ENCODE results near the gene FOXN3. TPM values are rescaled to one million over a fixed set of nuclear protein-coding genes. Genes with fewer than 3 reads are reported as not detected.

The FOXN3 gene
- total RNA-seq, 2 experiments from 2014 or later = 124 to 127 TPM

- peaks cover 75% of the 10 kb centered on the region for H3K4me1 Mint-ChIP-seq (ENCODE audit: low read depth)
Observed at GRCh38 chr14:89401241-89401640, 15.8 kb downstream of the FOXN3 start.

GRCh38 chr14:89400529-89400928 lies 16.5 kb downstream of the FOXN3 start:
- Mint-ChIP-seq H3K4me1 (ENCODE audit: low read depth) (peaks cover 79% of the 10 kb centered on the region), H3K4me3 (peak overlapping the region; percentile 12), H3K27me3 (no peaks in the 10 kb centered on the region), H3K9me3 (no peaks in the 10 kb centered on the region), H3K36me3 (ENCODE audit: low read depth) (peaks cover 53% of the 10 kb centered on the region), H3K27ac (peak overlapping the region; percentile 4)
- TF ChIP-seq CTCF (IDR thresholded peaks at IDR 0.05) = no peak
- intact Hi-C loops (cut with DNase I, micrococcal nuclease) = no loop called here
- POLR2A ChIA-PET = no interaction called here
- Histone ChIP-seq H3K4me3 (ENCODE audit: low read length) (no peak overlapping the region), H3K36me3 (ENCODE audit: insufficient read depth, low read length) (peaks cover 4% of the 10 kb centered on the region), H3K9me3 (ENCODE audit: control insufficient read depth in 1 of 2, insufficient read depth in 1 of 2, low read length in 2 of 2) (no peaks in the 10 kb centered on the region), H3K4me1 (ENCODE audit: insufficient read depth, low read length) (peaks cover 19% of the 10 kb centered on the region), H3K27ac (ENCODE audit: low read depth in 1 of 2, low read length in 2 of 2) (no peak overlapping the region), H3K27me3 (ENCODE audit: control insufficient read depth in 1 of 2, insufficient read depth in 2 of 2, low read length in 2 of 2) (no peaks in the 10 kb centered on the region)
- DNase-seq = no peak
- CTCF ChIA-PET = no interaction called here
- ATAC-seq (ENCODE audit: poor library complexity) = no peak

More at GRCh38 chr14:89401241-89401640, 15.8 kb downstream of the FOXN3 start:
- intact Hi-C loops (cut with DNase I, micrococcal nuclease) = no loop called here
- Histone ChIP-seq H3K36me3 (ENCODE audit: insufficient read depth, low read length) (peaks cover 4% of the 10 kb centered on the region), H3K27ac (ENCODE audit: low read depth in 1 of 2, low read length in 2 of 2) (no peak overlapping the region), H3K27me3 (ENCODE audit: control insufficient read depth in 1 of 2, insufficient read depth in 2 of 2, low read length in 2 of 2) (no peaks in the 10 kb centered on the region), H3K4me3 (ENCODE audit: low read length) (no peak overlapping the region), H3K9me3 (ENCODE audit: control insufficient read depth in 1 of 2, insufficient read depth in 1 of 2, low read length in 2 of 2) (no peaks in the 10 kb centered on the region), H3K4me1 (ENCODE audit: insufficient read depth, low read length) (peaks cover 17% of the 10 kb centered on the region)
- ATAC-seq (ENCODE audit: poor library complexity) (no peak), DNase-seq (no peak)
- Mint-ChIP-seq H3K27me3 (no peaks in the 10 kb centered on the region), H3K27ac (no peak overlapping the region), H3K4me3 (no peak overlapping the region), H3K9me3 (no peaks in the 10 kb centered on the region), H3K36me3 (ENCODE audit: low read depth) (peaks cover 52% of the 10 kb centered on the region)
- ChIA-PET POLR2A (no interaction called here), CTCF (no interaction called here)
- TF ChIP-seq CTCF (IDR thresholded peaks at IDR 0.05) = no peak

- no peak overlapping the region for H3K4me3 ChIP-seq (ENCODE audit: low read length)
- H3K9me3 Mint-ChIP-seq = no peaks in the 10 kb centered on the region
- CTCF ChIA-PET = interaction anchor here (0.5 kb wide), 1 partner anchor 45 kb away, joined by 3 read pairs; no protein-coding TSS in a partner anchor
- intact Hi-C loops (cut with DNase I, micrococcal nuclease) = no loop called here
- no peak overlapping the region for H3K4me3 Mint-ChIP-seq
- peaks cover under 1% of the 10 kb centered on the region for H3K36me3 ChIP-seq (ENCODE audit: insufficient read depth, low read length)
- peaks cover 83% of the 10 kb centered on the region for H3K4me1 Mint-ChIP-seq (ENCODE audit: low read depth)
- H3K9me3 ChIP-seq (ENCODE audit: control insufficient read depth in 1 of 2, insufficient read depth in 1 of 2, low read length in 2 of 2) = no peaks in the 10 kb centered on the region
- ATAC-seq (ENCODE audit: poor library complexity) (no peak), DNase-seq (no peak)
- H3K4me1 ChIP-seq (ENCODE audit: insufficient read depth, low read length) = peaks cover 19% of the 10 kb centered on the region
- POLR2A ChIA-PET = interaction anchor here (0.6 kb wide), 1 partner anchor 71 kb away, joined by 3 read pairs; no protein-coding TSS in a partner anchor
- no peak overlapping the region for H3K27ac Mint-ChIP-seq
- H3K27me3 Mint-ChIP-seq = no peaks in the 10 kb centered on the region
- H3K27me3 ChIP-seq (ENCODE audit: control insufficient read depth in 1 of 2, insufficient read depth in 2 of 2, low read length in 2 of 2) = no peaks in the 10 kb centered on the region
- H3K36me3 Mint-ChIP-seq (ENCODE audit: low read depth) = peaks cover 54% of the 10 kb centered on the region
- TF ChIP-seq CTCF (IDR thresholded peaks at IDR 0.05) = no peak
- no peak overlapping the region for H3K27ac ChIP-seq (ENCODE audit: low read depth in 1 of 2, low read length in 2 of 2)
Observed at GRCh38 chr14:89399594-89400068, 17.4 kb downstream of the FOXN3 start.
